Motor neuron (in vitro differentiated cells): ENCODE results near the gene ACSF3. TPM values are rescaled to one million over a fixed set of nuclear protein-coding genes. Genes with fewer than 3 reads are reported as not detected.
"Not testable (repeated sequence)": the region's sequence is repeated elsewhere in the genome, so short reads cannot be mapped to it uniquely, and the experiment has no call there.

Experiments
- ATAC-seq, 8 experiments: fragments of 200-7000 bp; cut with Tn5 transposase; replicated peaks in 6 of 8; 2 replicates each; pipeline ENCODE4 v1.8.0; 2021; ENCODE audit warnings: mild to moderate bottlenecking in 8 of 8, moderate library complexity in 8 of 8
- H3K27ac ChIP-seq, 2 donors: fragments of 250-450 bp; sonication (Bioruptor Pico); 2 replicates each; pipeline ENCODE4 v1.9.0; 2021; ENCODE audit warnings: antibody characterized with exemption in 2 of 2, mild to moderate bottlenecking in 2 of 2, moderate library complexity in 1 of 2
- H3K4me1 ChIP-seq, 2 donors: fragments of 250-450 bp; sonication (Bioruptor Pico); replicated peaks in 1 of 2; 2 replicates each; pipeline ENCODE4 v1.6.1; 2021; ENCODE audit warnings: antibody characterized with exemption in 2 of 2, mild to moderate bottlenecking in 2 of 2, moderate library complexity in 1 of 2
- H3K4me3 ChIP-seq, 5 donors: fragments of 250-450 bp; sonication (Bioruptor Pico); 2 replicates each; pipeline ENCODE4 v1.9.0; 2021; ENCODE audit warnings: antibody characterized with exemption in 5 of 5, mild to moderate bottlenecking in 5 of 5, moderate library complexity in 4 of 5
- WGBS, 10 experiments: fragments of 450-650 bp; shearing (Covaris generic); methylation state at CpG; one replicate each; pipeline ENCODE4 v1.0.0; 2022; 5-methylcytosine and 5-hydroxymethylcytosine counted together
- in situ Hi-C, 9 experiments: fragments of 400-800 bp; cut with MboI; loops; one replicate each; pipeline ENCODE4 v1.15.0; 2021; ENCODE audit warnings: low sequenced_read_pairs in 9 of 9, low pct_unique_long_range_greater_than_20kb in 2 of 9; ENCODE audit not compliant: unreplicated experiment in 9 of 9
- total RNA-seq, 8 experiments: library from RNA; unstranded; fragments of 300-600 nt; gene quantifications; 2 replicates each; pipeline versions ENCODE4 v1.2.3 to v1.2.4, GENCODE V29; 2022

ACSF3 gene
- total RNA-seq, 8 experiments from 2014 or later, result 7.7 to 39.8 (median 13.8) TPM

DNA sequence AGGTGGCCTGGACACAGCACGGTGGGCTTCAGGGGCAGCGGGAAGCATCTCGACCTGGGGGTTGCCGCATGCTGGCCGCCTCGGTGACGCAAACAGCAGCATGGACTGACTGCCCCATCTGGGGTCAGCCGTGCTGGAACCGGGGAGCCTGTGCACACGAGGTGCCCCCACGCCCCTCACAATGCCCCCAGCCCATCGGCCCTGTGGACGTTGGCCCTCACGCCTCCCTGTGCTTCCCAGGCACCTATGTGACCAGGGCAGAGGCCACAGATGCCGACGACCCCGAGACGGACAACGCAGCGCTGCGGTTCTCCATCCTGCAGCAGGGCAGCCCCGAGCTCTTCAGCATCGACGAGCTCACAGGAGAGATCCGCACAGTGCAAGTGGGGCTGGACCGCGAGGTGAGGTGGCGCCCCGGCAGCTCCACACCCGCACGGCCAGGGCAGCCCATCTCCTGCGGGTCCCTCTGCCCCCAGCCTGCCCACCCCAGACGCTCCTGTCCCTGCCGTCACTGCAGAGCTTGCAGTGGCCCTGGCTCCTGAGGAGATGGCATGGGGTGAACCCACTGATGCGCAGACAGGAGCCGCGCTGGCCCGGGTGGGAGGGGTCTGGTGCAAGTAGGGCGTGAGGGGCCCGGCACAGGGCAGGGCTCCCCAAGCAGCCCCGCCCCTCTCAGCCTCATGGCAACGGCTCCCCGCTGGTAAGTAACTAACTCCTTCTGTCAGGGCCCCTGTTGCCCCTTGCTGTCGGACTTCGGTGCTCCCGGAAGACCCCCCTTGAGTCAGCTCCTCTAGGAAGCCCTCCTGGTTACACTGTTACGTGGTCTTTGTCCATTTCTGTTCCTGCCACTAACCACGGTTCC lies 91.5 kb downstream of the ACSF3 start:
- in situ Hi-C loops, result no loop called here
- Histone ChIP-seq H3K4me1 (no peaks in the 10 kb centered on the region), H3K4me3 (no peak overlapping the region), H3K27ac (no peak overlapping the region)
- 40 to 80% (median 52%) methylated on average over 2 to 19 of the region's 48 CpGs; no CpG with 5 or more reads in 6 of the 10 experiments for WGBS, 10 experiments
- ATAC-seq, result peak in 5 of 8 experiments; percentile 6 to 15 (median 13)

DNA sequence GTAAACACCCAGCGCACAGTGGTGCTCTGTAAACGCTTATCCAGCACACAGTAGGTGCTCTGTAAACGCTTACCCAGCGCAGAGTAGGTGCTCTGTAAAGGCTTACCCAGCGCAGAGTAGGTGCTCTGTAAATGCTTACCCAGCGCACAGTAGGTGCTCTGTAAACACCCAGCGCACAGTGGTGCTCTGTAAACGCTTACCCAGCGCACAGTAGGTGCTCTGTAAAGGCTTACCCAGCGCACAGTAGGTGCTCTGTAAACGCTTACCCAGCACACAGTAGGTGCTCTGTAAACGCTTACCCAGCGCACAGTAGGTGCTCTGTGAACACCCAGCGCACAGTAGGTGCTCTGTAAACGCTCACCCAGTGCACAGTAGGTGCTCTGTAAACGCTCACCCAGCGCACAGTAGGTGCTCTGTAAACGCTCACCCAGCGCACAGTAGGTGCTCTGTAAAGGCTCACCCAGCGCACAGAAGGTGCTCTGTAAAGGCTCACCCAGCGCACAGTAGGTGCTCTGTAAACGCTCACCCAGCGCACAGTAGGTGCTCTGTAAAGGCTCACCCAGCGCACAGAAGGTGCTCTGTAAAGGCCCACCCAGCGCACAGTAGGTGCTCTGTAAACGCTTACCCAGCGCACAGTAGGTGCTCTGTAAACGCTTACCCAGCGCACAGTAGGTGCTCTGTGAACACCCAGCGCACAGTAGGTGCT lies 92.4 kb downstream of the ACSF3 start:
- H3K4me3 ChIP-seq, H3K27ac ChIP-seq, ATAC-seq, H3K4me1 ChIP-seq, in situ Hi-C loops: not testable (repeated sequence)
- 65 to 100% (median 80%) methylated on average over 2 to 6 of the region's 30 CpGs; no CpG with 5 or more reads in 5 of the 10 experiments for WGBS, 10 experiments

DNA sequence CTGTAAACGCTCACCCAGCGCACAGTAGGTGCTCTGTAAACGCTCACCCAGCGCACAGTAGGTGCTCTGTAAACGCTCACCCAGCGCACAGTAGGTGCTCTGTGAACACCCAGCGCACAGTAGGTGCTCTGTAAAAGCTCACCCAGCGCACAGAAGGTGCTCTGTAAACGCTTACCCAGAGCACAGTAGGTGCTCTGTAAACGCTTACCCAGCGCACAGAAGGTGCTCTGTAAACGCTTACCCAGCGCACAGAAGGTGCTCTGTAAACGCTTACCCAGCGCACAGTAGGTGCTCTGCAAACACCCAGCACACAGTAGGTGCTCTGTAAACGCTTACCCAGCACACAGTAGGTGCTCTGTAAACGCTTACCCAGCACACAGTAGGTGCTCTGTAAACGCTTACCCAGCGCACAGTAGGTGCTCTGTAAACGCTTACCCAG lies 93.0 kb downstream of the ACSF3 start:
- H3K27ac ChIP-seq, H3K4me3 ChIP-seq, ATAC-seq, H3K4me1 ChIP-seq, in situ Hi-C loops: not testable (repeated sequence)
- WGBS, 10 experiments, result 79 to 100% (median 91%) methylated on average over 2 to 7 of the region's 20 CpGs; no CpG with 5 or more reads in 4 of the 10 experiments

DNA sequence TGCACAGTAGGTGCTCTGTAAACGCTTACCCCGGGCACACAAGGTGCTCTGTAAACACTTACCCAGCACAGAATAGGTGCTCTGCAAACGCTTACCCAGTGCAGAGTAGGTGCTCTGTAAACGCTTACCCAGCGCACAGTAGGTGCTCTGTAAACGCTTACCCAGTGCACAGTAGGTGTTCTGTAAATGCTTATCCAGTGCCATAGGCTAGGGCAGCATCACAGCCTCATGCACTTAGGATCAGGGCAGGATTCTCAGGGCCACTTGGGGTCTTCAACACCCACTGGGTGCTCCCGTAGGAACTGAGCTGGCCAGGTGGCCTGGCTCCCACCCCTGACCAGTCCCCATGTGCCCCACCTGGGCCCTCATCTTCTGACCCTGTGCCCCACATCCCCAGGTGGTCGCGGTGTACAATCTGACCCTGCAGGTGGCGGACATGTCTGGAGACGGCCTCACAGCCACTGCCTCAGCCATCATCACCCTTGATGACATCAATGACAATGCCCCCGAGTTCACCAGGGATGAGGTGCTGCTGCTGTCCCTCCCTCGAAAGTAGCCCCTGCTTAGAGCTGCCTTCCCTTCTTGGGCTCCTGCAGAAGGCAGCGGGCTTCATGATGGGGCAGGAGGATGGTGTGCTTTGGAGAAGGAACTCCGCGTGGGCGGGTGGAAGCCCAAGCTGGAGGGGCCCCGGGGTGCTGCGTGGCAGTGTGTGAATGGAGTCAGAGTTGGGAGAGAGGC lies 93.5 kb downstream of the ACSF3 start:
- ATAC-seq, result peak in 6 of 8 experiments; percentile 7 to 45 (median 26)
- in situ Hi-C loops, result no loop called here

DNA sequence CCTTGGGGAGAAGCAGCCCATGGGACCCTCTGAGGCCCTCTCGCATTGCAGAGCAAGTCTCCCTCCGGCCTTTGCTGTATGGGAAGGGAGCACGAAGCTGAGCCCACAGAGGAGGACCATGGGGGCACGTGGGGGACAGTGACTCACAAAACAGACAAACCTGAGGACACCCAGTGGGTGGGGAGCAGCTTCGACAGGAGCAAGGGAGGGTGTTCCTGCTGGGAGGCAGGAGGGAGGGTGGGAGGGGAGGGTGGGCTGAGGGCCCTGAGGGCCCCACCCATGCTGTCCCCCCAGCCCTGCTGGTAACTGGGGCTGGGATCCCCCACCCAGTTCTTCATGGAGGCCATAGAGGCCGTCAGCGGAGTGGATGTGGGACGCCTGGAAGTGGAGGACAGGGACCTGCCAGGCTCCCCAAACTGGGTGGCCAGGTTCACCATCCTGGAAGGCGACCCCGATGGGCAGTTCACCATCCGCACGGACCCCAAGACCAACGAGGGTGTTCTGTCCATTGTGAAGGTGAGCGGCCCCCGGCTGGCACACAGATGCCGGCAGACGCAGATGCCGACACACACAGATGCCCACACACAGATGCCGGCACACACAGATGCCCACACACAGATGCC lies 94.2 kb downstream of the ACSF3 start:
- Histone ChIP-seq H3K4me1 (peaks cover 4 to 8% of the 10 kb centered on the region in 2 donors), H3K27ac (no peak overlapping the region), H3K4me3 (no peak overlapping the region)
- in situ Hi-C loops, result no loop called here
- 0 to 100% (median 33%) methylated on average over 1 of the region's 19 CpGs; no CpG with 5 or more reads in 7 of the 10 experiments for WGBS, 10 experiments
- peak in 3 of 8 experiments; percentile 32 to 56 (median 45) for ATAC-seq

More for the DNA sequence above, 93.5 kb downstream of the ACSF3 start:
- WGBS, 10 experiments, result 38 to 100% (median 74%) methylated on average over 2 to 10 of the region's 19 CpGs; no CpG with 5 or more reads in 3 of the 10 experiments
- Histone ChIP-seq H3K4me3 (no peak overlapping the region), H3K27ac (no peak overlapping the region), H3K4me1 (peaks cover 4 to 8% of the 10 kb centered on the region in 2 donors)

GRCh38 chr16:89188471-89189357 lies 95.1 kb downstream of the ACSF3 start:
- in situ Hi-C loops, ATAC-seq, H3K27ac ChIP-seq, H3K4me1 ChIP-seq, H3K4me3 ChIP-seq: not testable (repeated sequence)
- WGBS, 10 experiments, result 50 to 100% (median 85%) methylated on average over 1 to 4 of the region's 25 CpGs; no CpG with 5 or more reads in 6 of the 10 experiments

GRCh38 chr16:89189358-89190025 lies 95.8 kb downstream of the ACSF3 start:
- WGBS, 10 experiments, result 19 to 80% (median 58%) methylated on average over 1 to 7 of the region's 14 CpGs; no CpG with 5 or more reads in 2 of the 10 experiments
- no peak overlapping the region for H3K4me3 ChIP-seq
- ATAC-seq, result no peak
- no peak overlapping the region for H3K27ac ChIP-seq
- in situ Hi-C loops, result no loop called here
- H3K4me1 ChIP-seq, result peaks cover 4 to 8% of the 10 kb centered on the region in 2 donors

DNA sequence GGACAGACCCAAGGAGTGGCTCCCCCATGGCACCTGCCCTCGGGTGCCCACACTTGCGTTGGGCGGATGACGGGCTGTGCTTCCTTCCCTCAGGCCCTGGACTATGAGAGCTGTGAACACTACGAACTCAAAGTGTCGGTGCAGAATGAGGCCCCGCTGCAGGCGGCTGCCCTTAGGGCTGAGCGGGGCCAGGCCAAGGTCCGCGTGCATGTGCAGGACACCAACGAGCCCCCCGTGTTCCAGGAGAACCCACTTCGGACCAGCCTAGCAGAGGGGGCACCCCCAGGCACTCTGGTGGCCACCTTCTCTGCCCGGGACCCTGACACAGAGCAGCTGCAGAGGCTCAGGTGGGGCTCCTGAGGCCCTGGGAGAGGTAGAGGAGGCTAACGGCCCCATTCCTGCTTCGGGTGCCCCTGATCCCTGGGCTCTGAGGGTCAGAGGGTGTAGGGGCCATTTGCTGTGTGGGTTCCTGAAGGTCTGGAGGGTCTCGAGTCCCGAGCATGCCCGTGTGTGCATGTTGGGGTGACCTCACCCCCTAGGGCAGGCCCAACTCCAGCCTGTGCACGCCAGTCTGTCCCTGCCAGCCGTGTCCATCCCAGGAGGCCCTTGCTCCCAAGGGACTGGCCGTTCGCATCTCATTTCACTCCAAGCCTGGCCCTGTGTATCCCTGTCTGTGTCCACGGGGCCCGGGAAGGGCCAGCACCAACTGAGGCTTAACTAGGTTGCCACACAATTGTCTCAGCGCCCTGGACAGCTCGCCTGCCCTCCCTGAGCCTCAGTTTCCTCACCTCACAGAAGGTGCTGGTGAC lies 96.7 kb downstream of the ACSF3 start:
- no peak overlapping the region for H3K4me3 ChIP-seq
- ATAC-seq, result no peak
- H3K4me1 ChIP-seq, result peaks cover 4 to 8% of the 10 kb centered on the region in 2 donors
- H3K27ac ChIP-seq, result no peak overlapping the region
- in situ Hi-C loops, result no loop called here
- 40 to 90% (median 73%) methylated on average over 2 to 15 of the region's 28 CpGs; no CpG with 5 or more reads in 5 of the 10 experiments for WGBS, 10 experiments

- Histone ChIP-seq H3K4me1 (peaks cover 4 to 8% of the 10 kb centered on the region in 2 donors), H3K4me3 (peak overlapping the region in 2 of 5 donors; percentile 29 to 35), H3K27ac (no peak overlapping the region)
- 49 to 100% (median 67%) methylated on average over 1 to 5 of the region's 44 CpGs; no CpG with 5 or more reads in 5 of the 10 experiments for WGBS, 10 experiments
- ATAC-seq, result peak in 5 of 8 experiments; percentile 1 to 23 (median 12)
- in situ Hi-C loops, result no loop called here
These were observed 97.6 kb downstream of the ACSF3 start for GRCh38 chr16:89191033-89191900.

- WGBS, 10 experiments, result no CpG with 5 or more reads among the region's 19 CpGs
- Histone ChIP-seq H3K27ac (no peak overlapping the region), H3K4me3 (peak overlapping the region; percentile 18 to 42 (median 30)), H3K4me1 (peaks cover 4 to 8% of the 10 kb centered on the region in 2 donors)
- no peak for ATAC-seq
- in situ Hi-C loops, result no loop called here
These were observed 98.2 kb downstream of the ACSF3 start for GRCh38 chr16:89191901-89192185.
